Testis (tissue), 2 donors: ENCODE measurements around the gene SCARB1.

ENCODE experiments used
- CTCF ChIP-seq, 3 experiments: fragments of 450-650 bp in 2 of 3; fragments of 200-600 bp in 1 of 3; sonication (generic) in 1 of 3; IDR thresholded peaks; one replicate each; pipeline ENCODE4 v1.5.1; 2016 to 2019; ENCODE audit warnings: antibody characterized with exemption in 3 of 3, mild to moderate bottlenecking in 2 of 3, moderate library complexity in 1 of 3
- POLR2A ChIP-seq: fragments of 450-650 bp; IDR thresholded peaks from one replicate; pipeline ENCODE4 v1.6.1; 2017; ENCODE audit warnings: antibody characterized with exemption, mild to moderate bottlenecking, moderate library complexity

- no peak for TF ChIP-seq CTCF (IDR thresholded peaks at IDR 0.05)
- no peak for TF ChIP-seq POLR2A
Measured at GRCh38 chr12:124750149-124750656, 113.5 kb downstream of the SCARB1 start.
